ENCODE results near the gene RIOK3. TPM values are rescaled to one million over a fixed set of nuclear protein-coding genes. Genes with fewer than 3 reads are reported as not detected.
"Not testable (repeated sequence)": the region's sequence is repeated elsewhere in the genome, so short reads cannot be mapped to it uniquely, and the experiment has no call there.

The RIOK3 gene
- 49.3 TPM for total RNA-seq
- long read RNA-seq, full-length matches to known transcripts, result 50 of 58 reads
- long read RNA-seq, partial matches to known transcripts, result 0 of 58 reads
- long read RNA-seq, other reads (novel, unspliced or antisense), result 8 of 58 reads

- peak; percentile 99 for ATAC-seq
- intact Hi-C loops (cut with DNase I), result loop anchor here (5.0 kb wide), 1 partner anchor 49 kb away; the partner anchor contains the start of gene RMC1
Observed at GRCh38 chr18:23452728-23453679, at the start of gene RIOK3. Gene RIOK3 (plus strand): TSS chr18:23453287. CDS start chr18:23453440, 153 bp downstream.

GRCh38 chr18:23403310-23403709 is 49.8 kb upstream of the RIOK3 start:
- intact Hi-C loops (cut with DNase I), result no loop called here
- DNase-seq (ENCODE audit: missing footprints), result no peak
- ATAC-seq, result no peak

More at GRCh38 chr18:23452728-23453679, at the start of gene RIOK3:
- peak; percentile 100 for DNase-seq (ENCODE audit: missing footprints)

- ATAC-seq, result no peak
Observed at GRCh38 chr18:23405636-23406035, 47.5 kb upstream of the RIOK3 start.

GRCh38 chr18:23406271-23406787 is 46.8 kb upstream of the RIOK3 start:
- intact Hi-C loops (cut with DNase I), result no loop called here
- no peak for ATAC-seq
- no peak for DNase-seq (ENCODE audit: missing footprints)

More at GRCh38 chr18:23405636-23406035, 47.5 kb upstream of the RIOK3 start:
- intact Hi-C loops (cut with DNase I), result no loop called here
- DNase-seq (ENCODE audit: missing footprints), result no peak

- DNase-seq (ENCODE audit: missing footprints), result no peak
- no peak for ATAC-seq
- intact Hi-C loops (cut with DNase I), result loop anchor here (5.0 kb wide), 1 partner anchor 380 kb away; no protein-coding TSS in a partner anchor
Observed at GRCh38 chr18:23412351-23412964, 40.6 kb upstream of the RIOK3 start.

GRCh38 chr18:23415515-23415914 is 37.6 kb upstream of the RIOK3 start:
- DNase-seq (ENCODE audit: missing footprints), result no peak
- no peak for ATAC-seq
- intact Hi-C loops (cut with DNase I), result no loop called here

- no peak for DNase-seq (ENCODE audit: missing footprints)
- intact Hi-C loops (cut with DNase I), result no loop called here
- peak; percentile 50 for ATAC-seq
Observed at GRCh38 chr18:23416298-23416697, 36.8 kb upstream of the RIOK3 start.

GRCh38 chr18:23421277-23421676 is 31.8 kb upstream of the RIOK3 start:
- ATAC-seq, result no peak
- intact Hi-C loops (cut with DNase I), result no loop called here
- DNase-seq (ENCODE audit: missing footprints), result no peak

GRCh38 chr18:23422751-23423418 is 30.2 kb upstream of the RIOK3 start:
- intact Hi-C loops (cut with DNase I), result no loop called here
- ATAC-seq (peak; percentile 44), DNase-seq (ENCODE audit: missing footprints) (peak; percentile 83)

GRCh38 chr18:23424616-23425015 is 28.5 kb upstream of the RIOK3 start:
- ATAC-seq (no peak), DNase-seq (ENCODE audit: missing footprints) (no peak)
- intact Hi-C loops (cut with DNase I), result no loop called here

- DNase-seq (ENCODE audit: missing footprints) (no peak), ATAC-seq (no peak)
- intact Hi-C loops (cut with DNase I), result no loop called here
Observed at GRCh38 chr18:23428821-23429220, 24.3 kb upstream of the RIOK3 start.

GRCh38 chr18:23429538-23429937 is 23.5 kb upstream of the RIOK3 start:
- DNase-seq (ENCODE audit: missing footprints); ATAC-seq; intact Hi-C loops (cut with DNase I): not testable (repeated sequence)

- intact Hi-C loops (cut with DNase I), result no loop called here
- peak; percentile 47 for ATAC-seq
- DNase-seq (ENCODE audit: missing footprints), result no peak
Observed at GRCh38 chr18:23433360-23433759, 19.7 kb upstream of the RIOK3 start.

GRCh38 chr18:23437357-23438045 is 15.6 kb upstream of the RIOK3 start:
- intact Hi-C loops (cut with DNase I), result no loop called here
- peak; percentile 94 for ATAC-seq
- peak; percentile 94 for DNase-seq (ENCODE audit: missing footprints)

GRCh38 chr18:23438046-23438377 is 15.1 kb upstream of the RIOK3 start:
- intact Hi-C loops (cut with DNase I), result no loop called here
- DNase-seq (ENCODE audit: missing footprints) (no peak), ATAC-seq (no peak)

- no peak for ATAC-seq
- intact Hi-C loops (cut with DNase I), result no loop called here
Observed at GRCh38 chr18:23438608-23439366, 14.3 kb upstream of the RIOK3 start.

GRCh38 chr18:23440131-23440530 is 13.0 kb upstream of the RIOK3 start:
- intact Hi-C loops (cut with DNase I), result no loop called here
- ATAC-seq, result no peak
- DNase-seq (ENCODE audit: missing footprints), result no peak

More at GRCh38 chr18:23438608-23439366, 14.3 kb upstream of the RIOK3 start:
- DNase-seq (ENCODE audit: missing footprints), result no peak

GRCh38 chr18:23442958-23443357 is 10.1 kb upstream of the RIOK3 start:
- ATAC-seq (no peak), DNase-seq (ENCODE audit: missing footprints) (no peak)
- intact Hi-C loops (cut with DNase I), result no loop called here

Measured in Right ventricle myocardium inferior (tissue), 1 donor.